Smooth muscle cell (in vitro differentiated cells): ENCODE results near the gene FAM200A. TPM values are rescaled to one million over a fixed set of nuclear protein-coding genes. Genes with fewer than 3 reads are reported as not detected.

Experiments
- DNase-seq: peaks from one replicate; lab custom pipeline; 2025; ENCODE audit not compliant: unreplicated experiment; lab: John Stamatoyannopoulos, UW
- H2AFZ ChIP-seq: fragments of 200-600 bp; sonication (generic); 2 replicates; pipeline ENCODE4 v1.6.0; 2016; ENCODE audit warnings: antibody characterized with exemption, low read depth, mild to moderate bottlenecking
- H3F3A ChIP-seq: fragments of 200-600 bp; sonication (generic); 2 replicates; pipeline ENCODE4 v1.6.0; 2017; ENCODE audit warnings: antibody characterized with exemption, low read depth
- H3K27ac ChIP-seq: fragments of 200-600 bp; sonication (generic); 2 replicates; pipeline ENCODE4 v1.5.1; 2016; ENCODE audit warnings: low read depth, mild to moderate bottlenecking
- H3K27me3 ChIP-seq: fragments of 200-600 bp; sonication (generic); 2 replicates; pipeline ENCODE4 v1.6.1; 2016; ENCODE audit warnings: low read depth, mild to moderate bottlenecking
- H3K36me3 ChIP-seq: fragments of 200-600 bp; sonication (generic); 2 replicates; pipeline ENCODE4 v1.5.1; 2016; ENCODE audit warnings: low read depth
- H3K4me1 ChIP-seq: fragments of 200-600 bp; sonication (generic); 2 replicates; pipeline ENCODE4 v1.5.1; 2016; ENCODE audit warnings: low read depth
- H3K4me2 ChIP-seq: fragments of 200-600 bp; sonication (generic); 2 replicates; pipeline ENCODE4 v1.6.0; 2016; ENCODE audit warnings: mild to moderate bottlenecking
- H3K4me3 ChIP-seq: fragments of 200-600 bp; sonication (generic); 2 replicates; pipeline ENCODE4 v1.5.1; 2016; ENCODE audit warnings: mild to moderate bottlenecking
- H3K79me2 ChIP-seq: fragments of 200-600 bp; sonication (generic); 2 replicates; pipeline ENCODE4 v1.6.0; 2016; ENCODE audit warnings: low read depth, mild to moderate bottlenecking
- H3K9ac ChIP-seq: fragments of 200-600 bp; sonication (generic); 2 replicates; pipeline ENCODE4 v1.6.0; 2016; ENCODE audit warnings: low read depth
- H3K9me3 ChIP-seq: fragments of 200-600 bp; sonication (generic); replicated peaks from 2 replicates; pipeline ENCODE4 v1.5.1; 2016; ENCODE audit warnings: low read depth
- H4K20me1 ChIP-seq: fragments of 200-600 bp; sonication (generic); 2 replicates; pipeline ENCODE4 v1.6.0; 2016; ENCODE audit warnings: low read depth
- WGBS: methylation state at CpG from one replicate; pipeline ENCODE4 v1.1.7; 2016; ENCODE audit warnings: low lambda C conversion rate; 5-methylcytosine and 5-hydroxymethylcytosine counted together
- polyA plus RNA-seq: library from polyadenylated mRNA; unstranded; fragments of >200 nt; fragmentation: Nextera tagmentation; extraction: Ambion mirVana; gene quantifications from 2 replicates; pipeline ENCODE4 v1.2.1, GENCODE V29; 2016
- total RNA-seq: library from RNA; depleted of rRNA; stranded (reverse); fragments of >200 nt; gene quantifications from 2 replicates; pipeline ENCODE4 v1.2.3, GENCODE V29; 2014
- TF ChIP-seq, protein P1 (sequence below): fragments of 200-600 bp; sonication (generic); IDR thresholded peaks from 2 replicates; pipeline ENCODE4 v1.5.1; 2017; ENCODE audit warnings: borderline replicate concordance, mild to moderate bottlenecking, antibody characterized with exemption; ENCODE audit not compliant: insufficient read depth, poor library complexity, severe bottlenecking

FAM200A gene
- total and polyA plus RNA-seq, 2 experiments from 2014 or later: 8.1 to 10.0 TPM

- no peak overlapping the region for H3K27ac ChIP-seq
- H3K9me3 ChIP-seq: peaks cover 28% of the 10 kb centered on the region
- H3F3A ChIP-seq: no peaks in the 10 kb centered on the region
- no peaks in the 10 kb centered on the region for H3K79me2 ChIP-seq
- H3K4me3 ChIP-seq: no peak overlapping the region
- H3K9ac ChIP-seq: no peak overlapping the region
- H3K4me1 ChIP-seq: no peaks in the 10 kb centered on the region
- H4K20me1 ChIP-seq: no peaks in the 10 kb centered on the region
- TF ChIP-seq, protein P1, sequence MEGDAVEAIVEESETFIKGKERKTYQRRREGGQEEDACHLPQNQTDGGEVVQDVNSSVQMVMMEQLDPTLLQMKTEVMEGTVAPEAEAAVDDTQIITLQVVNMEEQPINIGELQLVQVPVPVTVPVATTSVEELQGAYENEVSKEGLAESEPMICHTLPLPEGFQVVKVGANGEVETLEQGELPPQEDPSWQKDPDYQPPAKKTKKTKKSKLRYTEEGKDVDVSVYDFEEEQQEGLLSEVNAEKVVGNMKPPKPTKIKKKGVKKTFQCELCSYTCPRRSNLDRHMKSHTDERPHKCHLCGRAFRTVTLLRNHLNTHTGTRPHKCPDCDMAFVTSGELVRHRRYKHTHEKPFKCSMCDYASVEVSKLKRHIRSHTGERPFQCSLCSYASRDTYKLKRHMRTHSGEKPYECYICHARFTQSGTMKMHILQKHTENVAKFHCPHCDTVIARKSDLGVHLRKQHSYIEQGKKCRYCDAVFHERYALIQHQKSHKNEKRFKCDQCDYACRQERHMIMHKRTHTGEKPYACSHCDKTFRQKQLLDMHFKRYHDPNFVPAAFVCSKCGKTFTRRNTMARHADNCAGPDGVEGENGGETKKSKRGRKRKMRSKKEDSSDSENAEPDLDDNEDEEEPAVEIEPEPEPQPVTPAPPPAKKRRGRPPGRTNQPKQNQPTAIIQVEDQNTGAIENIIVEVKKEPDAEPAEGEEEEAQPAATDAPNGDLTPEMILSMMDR: no peak
- no peak overlapping the region for H3K4me2 ChIP-seq
- H3K36me3 ChIP-seq: peaks cover 26% of the 10 kb centered on the region
- no peaks in the 10 kb centered on the region for H3K27me3 ChIP-seq
- 95% methylated on average over 2 of the region's 2 CpGs for WGBS
- no peak overlapping the region for H2AFZ ChIP-seq
- DNase-seq: no peak
Measured at GRCh38 chr7:99535667-99536066, 16.2 kb downstream of the FAM200A start.

- H3K4me2 ChIP-seq: no peak overlapping the region
- H3K27ac ChIP-seq: no peak overlapping the region
- no peaks in the 10 kb centered on the region for H3K79me2 ChIP-seq
- H4K20me1 ChIP-seq: no peaks in the 10 kb centered on the region
- H3K4me3 ChIP-seq: no peak overlapping the region
- WGBS: 98% methylated on average over 12 of the region's 12 CpGs
- H3K36me3 ChIP-seq: peaks cover 48% of the 10 kb centered on the region
- H3K9me3 ChIP-seq: peaks cover 42% of the 10 kb centered on the region
- H3K27me3 ChIP-seq: no peaks in the 10 kb centered on the region
- no peak for DNase-seq
- no peak overlapping the region for H2AFZ ChIP-seq
- H3K9ac ChIP-seq: no peak overlapping the region
- H3F3A ChIP-seq: no peaks in the 10 kb centered on the region
- H3K4me1 ChIP-seq: no peaks in the 10 kb centered on the region
- TF ChIP-seq, protein P1: no peak
Measured at GRCh38 chr7:99531354-99531765, 20.6 kb downstream of the FAM200A start.

DNA sequence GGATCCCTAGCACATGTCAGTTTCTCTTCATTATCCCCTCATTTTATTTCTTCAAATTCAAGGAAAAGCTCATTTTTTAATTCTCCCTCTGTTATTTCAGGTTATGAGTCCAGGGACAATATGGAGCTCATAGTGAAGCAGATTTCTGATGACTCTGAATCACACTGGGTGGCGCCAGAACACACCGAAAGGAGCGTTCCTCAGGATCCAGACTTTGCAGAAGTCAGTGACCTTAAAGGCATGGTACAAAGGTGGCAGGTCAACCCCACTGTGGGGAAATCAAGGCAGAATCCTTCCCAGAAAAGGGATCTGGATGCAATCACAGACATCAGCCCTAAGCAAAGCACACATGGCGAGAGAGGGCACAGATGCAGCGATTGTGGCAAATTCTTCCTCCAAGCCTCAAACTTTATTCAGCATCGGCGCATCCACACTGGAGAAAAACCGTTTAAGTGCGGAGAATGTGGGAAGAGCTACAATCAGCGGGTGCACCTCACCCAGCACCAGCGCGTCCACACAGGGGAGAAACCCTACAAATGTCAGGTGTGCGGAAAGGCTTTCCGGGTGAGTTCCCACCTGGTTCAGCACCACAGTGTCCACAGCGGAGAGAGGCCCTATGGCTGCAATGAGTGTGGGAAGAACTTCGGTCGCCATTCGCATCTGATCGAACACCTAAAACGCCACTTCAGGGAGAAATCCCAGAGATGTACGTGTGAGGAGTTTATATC is 26.0 kb downstream of the FAM200A start:
- TF ChIP-seq, protein P1: no peak
- 97% methylated on average over 21 of the region's 21 CpGs for WGBS
- H3K4me2 ChIP-seq: no peak overlapping the region
- no peak overlapping the region for H3K27ac ChIP-seq
- H3K4me3 ChIP-seq: no peak overlapping the region
- H3K9me3 ChIP-seq: peaks cover 19% of the 10 kb centered on the region
- no peaks in the 10 kb centered on the region for H3F3A ChIP-seq
- H2AFZ ChIP-seq: no peak overlapping the region
- H3K79me2 ChIP-seq: no peaks in the 10 kb centered on the region
- peaks cover 31% of the 10 kb centered on the region for H3K36me3 ChIP-seq
- no peak overlapping the region for H3K9ac ChIP-seq
- no peaks in the 10 kb centered on the region for H3K4me1 ChIP-seq
- no peaks in the 10 kb centered on the region for H4K20me1 ChIP-seq
- no peak for DNase-seq
- no peaks in the 10 kb centered on the region for H3K27me3 ChIP-seq

DNA sequence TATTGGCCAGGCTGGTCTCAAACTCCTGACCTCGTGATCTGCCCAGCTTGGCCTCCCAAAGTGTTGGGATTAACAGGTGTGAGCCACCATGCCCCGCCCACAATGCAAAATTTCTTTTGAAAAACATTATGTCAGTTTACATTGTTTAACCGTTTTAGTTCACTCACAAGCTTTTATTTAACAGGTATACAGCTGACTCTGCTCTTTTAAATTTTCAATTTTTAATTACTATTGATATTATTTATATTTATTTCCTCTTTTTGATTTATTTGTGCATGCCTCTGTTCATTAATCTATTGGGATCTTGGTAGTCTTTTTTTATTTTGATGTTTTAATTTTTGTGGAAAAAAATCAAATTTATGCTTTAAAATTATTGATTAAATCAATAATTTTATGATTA is 30.5 kb downstream of the FAM200A start:
- Histone ChIP-seq H3K27ac (no peak overlapping the region), H3K4me2 (no peak overlapping the region), H3K27me3 (no peaks in the 10 kb centered on the region), H4K20me1 (no peaks in the 10 kb centered on the region), H3K79me2 (no peaks in the 10 kb centered on the region), H3F3A (no peaks in the 10 kb centered on the region), H3K9ac (no peak overlapping the region), H3K4me3 (no peak overlapping the region), H3K4me1 (no peaks in the 10 kb centered on the region), H2AFZ (no peak overlapping the region), H3K36me3 (peaks cover 12% of the 10 kb centered on the region), H3K9me3 (no peaks in the 10 kb centered on the region)
- TF ChIP-seq, protein P1: no peak
- DNase-seq: no peak
- 95% methylated on average over 3 of the region's 3 CpGs for WGBS
